Natural killer cell treated with Interleukin-12 subunit alpha and Interleukin-12 subunit beta and Interleukin-15 and Interleukin-18, amount 100 ng/mL, for 72 hours (primary cell): ENCODE measurements around the gene DHX40. TPM values are rescaled to one million over a fixed set of nuclear protein-coding genes. Genes with fewer than 3 reads are reported as not detected.
"Not testable (repeated sequence)": the region's sequence is repeated elsewhere in the genome, so short reads cannot be mapped to it uniquely, and the experiment has no call there.

Source experiments
- ATAC-seq, 2 donors: fragments of 150-1000 bp; cut with Tn5 transposase in 1 of 2; sonication (Bioruptor Pico), chemical (Tn5 transposase) in 1 of 2; 2 replicates each; pipeline ENCODE4 v1.10.0; 2021
- DNase-seq: peaks from one replicate; pipeline ENCODE4 v3.0.0; 2022; ENCODE audit warnings: low spot score
- H3K27ac Mint-ChIP-seq, 2 donors: 1 replicate in 1 of 2; 2 replicates in 1 of 2; pipeline ENCODE4 v1.8.0; 2022; ENCODE audit warnings: mixed read lengths in 2 of 2, mild to moderate bottlenecking in 1 of 2, moderate library complexity in 1 of 2
- H3K27me3 Mint-ChIP-seq, 2 donors: 1 replicate in 1 of 2; 2 replicates in 1 of 2; pipeline ENCODE4 v1.8.0; 2022; ENCODE audit warnings: mixed read lengths in 2 of 2
- H3K36me3 Mint-ChIP-seq: one replicate; pipeline ENCODE4 v1.8.0; 2022; ENCODE audit warnings: mixed read lengths
- H3K4me1 Mint-ChIP-seq, 2 donors: 1 replicate in 1 of 2; 2 replicates in 1 of 2; pipeline ENCODE4 v1.8.0; 2022; ENCODE audit warnings: low read depth in 2 of 2, mixed read lengths in 2 of 2, mild to moderate bottlenecking in 1 of 2
- H3K4me3 Mint-ChIP-seq: one replicate; pipeline ENCODE4 v1.8.0; 2022; ENCODE audit warnings: mixed read lengths
- H3K9me3 Mint-ChIP-seq: 2 replicates; pipeline ENCODE4 v1.8.0; 2022; ENCODE audit warnings: mixed read lengths
- total RNA-seq, 2 donors: library from RNA; stranded (reverse); gene quantifications; one replicate each; pipeline ENCODE4 v1.2.3, GENCODE V29; 2022

The DHX40 gene
- total RNA-seq, 2 donors from 2014 or later: 13.3 to 16.5 TPM

DNA sequence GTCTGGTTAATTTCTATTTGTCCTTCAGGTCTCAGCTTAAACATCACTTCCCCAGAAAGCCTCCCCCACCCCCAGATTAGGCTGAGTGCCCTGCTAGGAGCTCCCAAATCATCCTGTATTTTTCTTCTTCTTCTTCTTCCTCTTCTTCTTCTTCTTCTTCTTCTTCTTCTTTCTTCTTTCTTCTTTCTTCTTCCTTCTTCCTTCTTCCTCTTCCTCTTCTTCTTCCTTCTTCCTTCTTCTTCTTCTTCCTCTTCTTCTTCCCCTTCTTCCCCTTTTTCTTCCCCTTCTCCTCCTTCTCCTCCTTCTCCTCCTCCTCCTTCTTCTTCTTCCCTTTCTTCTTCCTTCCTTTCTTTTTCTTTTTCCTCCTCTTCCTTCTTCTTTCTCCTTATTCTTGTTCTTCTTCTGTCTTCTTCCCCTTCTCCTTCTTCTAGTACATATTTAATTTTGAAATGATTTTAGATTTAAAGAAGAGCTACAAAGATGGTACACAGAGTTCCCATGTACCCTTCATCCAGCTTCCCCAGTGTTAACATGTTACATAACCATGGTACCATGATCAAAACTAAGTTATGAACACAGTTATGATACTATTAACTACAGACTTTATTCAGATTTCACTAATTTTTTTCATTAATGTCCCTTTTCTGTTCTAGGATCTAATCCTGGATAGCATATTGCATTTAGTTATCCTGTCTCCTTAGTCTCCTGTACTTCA is 27.1 kb upstream of the DHX40 start:
- Mint-ChIP-seq H3K27me3 (peaks cover 29 to 35% of the 10 kb centered on the region in 2 donors), H3K36me3 (no peaks in the 10 kb centered on the region), H3K27ac (no peak overlapping the region), H3K9me3 (no peaks in the 10 kb centered on the region), H3K4me3 (no peak overlapping the region), H3K4me1 (no peaks in the 10 kb centered on the region)
- DNase-seq: no peak
- ATAC-seq: no peak

DNA sequence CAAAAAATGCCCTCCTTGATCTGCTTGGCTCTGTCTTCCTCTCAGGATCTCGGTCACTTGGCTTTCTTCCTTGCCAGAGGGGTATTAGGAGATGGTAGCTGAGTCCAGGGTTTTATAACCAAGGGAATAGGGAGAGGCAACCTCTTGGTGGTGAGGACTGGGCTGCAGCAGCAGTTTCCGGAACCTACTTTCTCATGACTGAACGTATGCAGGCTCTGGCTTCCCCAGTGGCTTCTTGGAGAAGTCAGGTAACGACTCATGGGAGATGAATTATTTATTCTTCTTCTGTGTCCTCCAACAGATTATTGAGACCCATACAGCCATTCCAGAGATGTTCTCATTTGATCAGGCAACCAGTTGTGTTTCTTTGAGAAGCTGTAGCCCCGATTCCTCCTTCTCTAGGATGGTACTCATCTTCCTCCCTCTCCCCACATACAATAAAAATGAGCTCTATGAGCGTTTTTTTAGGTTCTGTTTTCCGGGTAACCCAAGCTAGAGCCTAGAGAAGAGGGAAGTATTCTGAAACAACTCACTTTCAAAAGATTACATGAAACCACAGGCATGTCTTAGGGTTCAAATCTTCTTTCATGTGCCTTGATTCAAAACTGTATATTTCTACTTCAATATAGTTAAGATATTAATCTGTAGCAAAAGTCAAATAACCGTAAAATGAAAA is 22.3 kb upstream of the DHX40 start:
- DNase-seq (no peak), ATAC-seq (no peak)
- H3K4me1 Mint-ChIP-seq: no peaks in the 10 kb centered on the region
- H3K27me3 Mint-ChIP-seq: peaks cover 27 to 37% of the 10 kb centered on the region in 2 donors
- H3K27ac Mint-ChIP-seq: no peak overlapping the region
- H3K4me3 Mint-ChIP-seq: no peak overlapping the region
- no peaks in the 10 kb centered on the region for H3K9me3 Mint-ChIP-seq
- H3K36me3 Mint-ChIP-seq: no peaks in the 10 kb centered on the region

DNA sequence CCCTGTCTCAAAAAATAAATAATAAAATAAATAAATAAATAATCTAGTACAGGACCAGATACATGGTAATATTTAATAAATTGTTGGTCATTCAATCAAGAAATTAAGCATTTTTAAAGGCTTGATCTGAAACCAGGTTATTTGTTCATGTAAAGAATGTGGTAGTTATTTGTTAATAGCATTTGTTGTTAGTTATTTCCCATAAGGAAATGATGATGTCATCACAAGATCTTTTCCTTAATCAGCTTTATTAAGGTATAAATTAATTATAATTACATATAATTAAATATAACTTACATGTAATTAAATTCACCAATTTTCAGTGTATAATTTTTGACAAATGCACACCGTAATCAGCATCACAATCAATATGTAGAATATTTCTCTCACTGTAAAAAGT is 19.5 kb upstream of the DHX40 start:
- H3K27me3 Mint-ChIP-seq: peaks cover 17 to 24% of the 10 kb centered on the region in 2 donors
- no peaks in the 10 kb centered on the region for H3K4me1 Mint-ChIP-seq
- DNase-seq: no peak
- no peak overlapping the region for H3K4me3 Mint-ChIP-seq
- no peak for ATAC-seq
- H3K36me3 Mint-ChIP-seq: no peaks in the 10 kb centered on the region
- H3K27ac Mint-ChIP-seq: no peak overlapping the region
- no peaks in the 10 kb centered on the region for H3K9me3 Mint-ChIP-seq

DNA sequence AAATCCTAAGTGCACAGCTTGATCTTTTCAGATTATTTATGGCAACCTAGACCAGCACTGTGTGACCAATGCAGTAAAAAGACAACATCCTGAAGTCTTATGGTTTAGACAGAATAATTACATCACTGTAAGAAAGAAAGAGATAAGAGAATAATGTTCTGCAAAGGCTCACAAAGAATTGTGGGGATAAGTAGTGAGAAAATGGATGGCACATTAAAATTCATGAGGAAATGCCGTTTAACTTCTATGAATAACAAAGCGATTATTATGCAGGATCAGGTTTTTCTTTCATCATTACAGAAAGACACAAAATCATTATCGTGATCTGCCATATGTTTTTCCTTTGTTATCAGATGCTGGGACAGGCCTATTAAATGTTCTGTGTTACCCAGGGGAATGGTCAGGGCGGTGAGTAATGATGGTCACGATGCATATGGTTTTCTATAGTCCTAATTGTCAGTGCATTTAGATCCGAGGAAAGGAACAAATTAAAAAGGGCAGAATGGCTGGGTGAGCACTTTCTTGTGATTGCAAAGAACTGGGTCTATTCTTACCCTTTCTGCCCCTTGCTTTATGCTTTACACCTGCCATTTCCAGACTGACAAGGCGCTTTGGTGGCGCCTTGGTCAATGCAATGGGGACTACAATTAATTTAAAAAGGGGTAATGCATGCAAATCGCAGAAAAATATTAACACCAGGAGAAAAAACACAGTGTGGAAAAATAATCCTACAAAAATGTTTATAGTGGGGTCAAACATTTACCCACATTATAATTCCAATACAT is 18.1 kb upstream of the DHX40 start:
- Mint-ChIP-seq H3K4me3 (no peak overlapping the region), H3K9me3 (no peaks in the 10 kb centered on the region), H3K4me1 (no peaks in the 10 kb centered on the region), H3K36me3 (no peaks in the 10 kb centered on the region), H3K27ac (no peak overlapping the region), H3K27me3 (peaks cover 11 to 14% of the 10 kb centered on the region in 2 donors)
- ATAC-seq (no peak), DNase-seq (no peak)

DNA sequence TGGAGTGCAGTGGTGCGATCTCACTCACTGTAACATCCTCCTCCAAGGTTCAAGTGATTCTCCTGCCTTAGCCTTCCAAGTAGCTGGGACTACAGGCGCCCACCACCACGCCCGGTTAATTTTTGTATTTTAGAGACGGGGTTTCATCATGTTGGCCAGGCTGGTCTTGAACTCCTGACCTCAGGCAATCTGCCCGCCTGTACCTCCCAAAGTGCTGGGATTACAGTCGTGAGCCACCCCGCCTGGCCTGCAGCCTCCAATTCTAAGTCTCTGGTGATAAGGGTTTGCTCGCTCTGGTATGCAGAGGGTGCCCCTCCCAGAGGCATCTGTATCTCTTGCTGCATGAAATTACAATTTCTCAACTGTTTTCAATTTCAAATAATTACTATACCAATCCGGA is 16.4 kb upstream of the DHX40 start:
- not testable (repeated sequence) for H3K36me3 Mint-ChIP-seq, DNase-seq, H3K9me3 Mint-ChIP-seq, ATAC-seq, H3K27me3 Mint-ChIP-seq, H3K4me1 Mint-ChIP-seq, H3K4me3 Mint-ChIP-seq, H3K27ac Mint-ChIP-seq

DNA sequence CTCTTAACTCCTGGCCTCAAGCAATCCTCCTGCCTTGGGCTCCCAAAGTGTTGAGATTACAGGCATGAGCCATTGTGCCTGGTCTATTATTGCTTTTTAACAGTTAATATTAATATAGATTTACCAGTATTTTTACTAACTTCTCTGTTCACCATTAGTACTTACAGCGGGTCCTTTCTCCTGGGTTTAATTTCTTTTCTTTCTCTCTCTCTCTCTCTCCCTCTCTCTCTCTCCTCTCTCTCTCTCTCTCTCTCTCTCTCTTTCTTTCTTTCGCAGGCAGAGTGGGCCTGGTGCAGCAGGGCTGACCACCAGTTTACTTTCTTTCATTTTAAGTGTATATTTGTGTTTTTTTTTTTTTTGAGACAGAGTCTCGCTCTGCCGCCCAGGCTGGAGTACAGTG is 14.7 kb upstream of the DHX40 start:
- no peak overlapping the region for H3K27ac Mint-ChIP-seq
- H3K9me3 Mint-ChIP-seq: no peaks in the 10 kb centered on the region
- H3K27me3 Mint-ChIP-seq: peaks cover 5 to 13% of the 10 kb centered on the region in 2 donors
- DNase-seq (no peak), ATAC-seq (no peak)
- H3K4me1 Mint-ChIP-seq: no peaks in the 10 kb centered on the region
- no peak overlapping the region for H3K4me3 Mint-ChIP-seq
- H3K36me3 Mint-ChIP-seq: no peaks in the 10 kb centered on the region

DNA sequence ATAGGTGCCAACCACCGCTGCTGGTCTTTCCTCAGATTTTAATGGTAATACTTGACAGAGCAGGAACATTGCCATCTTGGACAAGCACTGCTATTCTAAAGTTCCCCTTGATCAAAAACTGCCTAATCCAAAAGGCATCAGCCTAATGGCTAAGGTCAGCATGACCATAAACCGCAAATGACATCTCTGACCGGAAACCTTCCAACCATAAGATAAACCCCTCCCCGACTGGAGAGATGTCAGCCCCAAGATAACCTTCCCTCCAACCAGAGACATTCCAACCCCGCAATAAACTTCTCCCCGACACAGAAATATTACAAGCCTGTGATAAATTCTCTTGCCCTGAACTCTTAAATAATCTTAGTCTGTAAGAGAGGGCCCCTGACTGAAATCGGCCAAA is 7.4 kb upstream of the DHX40 start:
- ATAC-seq: no peak
- DNase-seq: no peak
- H3K27ac Mint-ChIP-seq: no peak overlapping the region
- H3K4me1 Mint-ChIP-seq: no peaks in the 10 kb centered on the region
- H3K9me3 Mint-ChIP-seq: no peaks in the 10 kb centered on the region
- no peaks in the 10 kb centered on the region for H3K36me3 Mint-ChIP-seq
- H3K27me3 Mint-ChIP-seq: peaks cover 5 to 21% of the 10 kb centered on the region in 2 donors
- H3K4me3 Mint-ChIP-seq: no peak overlapping the region

DNA sequence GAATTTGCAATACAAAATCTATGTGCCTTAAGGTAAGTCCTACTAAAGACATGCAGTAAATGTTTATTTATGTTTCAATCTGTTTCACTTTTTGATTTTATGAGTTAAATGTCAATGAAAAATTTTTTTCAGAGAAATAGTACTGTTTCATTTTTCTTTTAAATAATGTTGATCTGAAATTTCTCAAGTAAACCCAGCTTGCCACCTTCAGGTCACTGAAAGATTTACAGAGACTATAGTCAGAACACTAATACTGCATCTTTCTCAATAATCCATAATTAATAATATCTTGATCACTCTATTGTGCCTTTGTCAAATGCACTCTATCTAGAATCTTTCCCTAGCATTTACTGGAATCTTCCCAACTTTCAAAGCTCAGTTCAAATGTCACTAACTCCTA is 6.5 kb upstream of the DHX40 start:
- Mint-ChIP-seq H3K27ac (no peak overlapping the region), H3K9me3 (no peaks in the 10 kb centered on the region), H3K4me1 (no peaks in the 10 kb centered on the region), H3K36me3 (no peaks in the 10 kb centered on the region), H3K27me3 (peaks cover 5 to 21% of the 10 kb centered on the region in 2 donors), H3K4me3 (no peak overlapping the region)
- ATAC-seq (no peak), DNase-seq (no peak)

DNA sequence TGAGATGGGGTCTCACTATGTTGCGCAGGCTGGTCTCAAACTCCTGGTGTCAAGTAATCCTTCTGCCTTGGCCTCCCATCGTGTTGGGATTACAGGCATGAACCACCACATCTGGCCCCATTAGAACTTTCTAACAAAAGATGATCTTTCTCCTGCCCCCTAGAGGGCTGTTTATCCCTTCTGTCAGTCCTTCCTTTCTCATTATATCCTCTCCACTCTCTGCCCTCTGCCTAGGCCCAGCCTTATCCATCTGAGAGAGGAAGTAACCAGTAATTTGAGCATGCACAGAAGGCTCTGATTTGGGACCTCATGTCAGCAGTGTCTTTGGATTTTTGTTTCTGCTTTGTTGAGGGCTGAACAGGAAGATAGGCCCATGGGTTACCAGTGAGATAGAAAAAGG is 4.4 kb upstream of the DHX40 start:
- ATAC-seq (no peak), DNase-seq (no peak)
- Mint-ChIP-seq H3K36me3 (no peaks in the 10 kb centered on the region), H3K4me1 (peaks cover 8% of the 10 kb centered on the region in 2 donors), H3K4me3 (no peak overlapping the region), H3K27ac (no peak overlapping the region), H3K9me3 (peaks cover 3% of the 10 kb centered on the region), H3K27me3 (peaks cover 2 to 5% of the 10 kb centered on the region in 2 donors)

DNA sequence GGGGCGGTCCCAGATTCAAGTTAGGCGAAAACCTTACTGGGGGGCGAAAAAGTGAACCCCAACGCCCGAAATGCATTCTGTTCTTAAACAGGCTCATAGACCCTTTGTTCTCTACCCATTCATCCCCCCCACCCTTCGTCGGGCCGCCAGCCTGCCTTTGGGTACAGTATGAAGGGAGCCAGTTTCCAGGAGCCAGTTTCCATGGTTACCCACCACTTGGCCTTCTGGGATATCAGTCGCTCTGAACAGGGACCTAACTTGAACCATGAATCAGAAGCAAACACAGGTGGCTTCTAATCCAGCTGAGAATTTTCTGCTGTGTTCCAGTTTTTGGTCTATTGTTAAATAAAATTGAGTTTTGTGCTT is 532 bp downstream of the DHX40 start:
- Mint-ChIP-seq H3K4me1 (peaks cover 15 to 17% of the 10 kb centered on the region in 2 donors), H3K9me3 (peaks cover 3% of the 10 kb centered on the region), H3K36me3 (no peaks in the 10 kb centered on the region), H3K4me3 (peak overlapping the region; percentile 99), H3K27me3 (no peaks in the 10 kb centered on the region), H3K27ac (peak overlapping the region; percentile 92 to 100)
- peak; percentile 51 to 68 for ATAC-seq
- DNase-seq: no peak

DNA sequence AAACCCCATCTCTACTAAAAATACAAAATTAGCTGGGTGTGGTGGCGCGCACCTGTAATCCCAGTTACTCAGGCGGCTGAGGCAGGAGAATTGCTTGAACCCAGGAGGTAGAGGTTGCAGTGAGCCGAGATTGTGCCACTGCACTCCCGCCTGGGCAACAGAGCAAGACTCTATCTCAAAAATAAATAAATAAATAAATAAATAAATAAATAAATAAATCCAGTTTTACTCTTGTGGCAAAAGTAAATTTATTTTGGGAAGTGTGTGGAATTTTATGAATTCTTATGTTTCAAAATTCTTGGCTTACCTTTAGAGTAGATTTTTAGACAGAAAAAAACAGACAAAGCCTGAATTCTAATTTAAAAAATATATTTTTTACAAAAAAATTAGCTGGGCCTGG is 3.7 kb downstream of the DHX40 start:
- not testable (repeated sequence) for H3K27ac Mint-ChIP-seq, H3K4me3 Mint-ChIP-seq, DNase-seq, ATAC-seq, H3K27me3 Mint-ChIP-seq, H3K36me3 Mint-ChIP-seq, H3K9me3 Mint-ChIP-seq
- H3K4me1 Mint-ChIP-seq: peaks cover 28 to 29% of the 10 kb centered on the region in 2 donors

DNA sequence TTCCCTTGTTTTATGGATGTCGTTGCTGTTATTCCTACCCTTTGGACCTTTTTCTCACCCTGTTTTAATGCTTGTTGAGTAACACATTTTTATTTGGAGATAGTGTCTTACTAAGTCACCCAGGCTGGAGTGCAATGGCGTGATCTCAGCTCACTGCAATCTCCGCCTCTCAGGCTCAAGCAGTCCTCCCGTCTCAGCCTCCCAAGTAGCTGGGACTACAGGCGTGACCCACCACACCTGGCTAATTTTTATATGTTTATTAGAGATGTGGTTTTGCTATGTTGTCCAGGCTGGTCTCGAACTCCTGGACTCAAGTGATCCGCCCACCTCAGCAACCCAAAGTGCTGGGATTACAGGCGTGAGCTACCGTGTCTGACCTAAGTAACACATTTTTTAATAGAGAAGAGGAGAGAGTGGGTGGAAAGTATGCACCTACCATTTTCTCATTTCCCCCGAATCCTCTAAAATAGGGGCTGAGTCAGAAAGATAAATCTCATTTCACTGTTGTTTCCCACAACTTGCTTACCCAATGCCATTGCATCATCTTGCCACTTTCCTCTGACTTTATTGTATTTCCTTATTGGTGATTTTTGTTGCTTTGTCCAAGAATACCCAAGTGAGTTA is 7.0 kb downstream of the DHX40 start:
- Mint-ChIP-seq H3K4me3 (peak overlapping the region; percentile 32), H3K27me3 (no peaks in the 10 kb centered on the region), H3K4me1 (peaks cover 14% of the 10 kb centered on the region in 2 donors), H3K36me3 (no peaks in the 10 kb centered on the region), H3K9me3 (no peaks in the 10 kb centered on the region), H3K27ac (peak overlapping the region; percentile 50 to 76)
- DNase-seq (no peak), ATAC-seq (peak; percentile 67 to 77)

DNA sequence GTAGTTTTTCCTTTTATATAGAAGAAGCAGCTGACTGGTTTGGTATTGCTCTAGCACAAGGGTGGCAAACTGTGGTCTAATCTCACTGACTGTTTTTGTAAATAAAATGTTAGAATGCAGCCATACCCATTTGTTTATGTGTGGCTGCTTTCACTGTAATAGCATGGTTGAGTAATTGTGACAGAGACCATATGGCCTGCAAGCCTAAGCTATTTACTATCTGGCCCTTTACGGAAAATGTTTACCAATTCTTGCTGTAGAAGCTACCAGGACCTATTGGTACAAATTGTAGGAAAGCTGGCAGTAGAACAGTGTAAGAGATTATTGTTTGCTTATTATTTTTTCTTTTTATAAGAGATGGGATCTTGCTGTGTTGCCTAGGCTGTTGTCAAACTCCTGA is 18.8 kb downstream of the DHX40 start:
- not testable (repeated sequence) for DNase-seq

DNA sequence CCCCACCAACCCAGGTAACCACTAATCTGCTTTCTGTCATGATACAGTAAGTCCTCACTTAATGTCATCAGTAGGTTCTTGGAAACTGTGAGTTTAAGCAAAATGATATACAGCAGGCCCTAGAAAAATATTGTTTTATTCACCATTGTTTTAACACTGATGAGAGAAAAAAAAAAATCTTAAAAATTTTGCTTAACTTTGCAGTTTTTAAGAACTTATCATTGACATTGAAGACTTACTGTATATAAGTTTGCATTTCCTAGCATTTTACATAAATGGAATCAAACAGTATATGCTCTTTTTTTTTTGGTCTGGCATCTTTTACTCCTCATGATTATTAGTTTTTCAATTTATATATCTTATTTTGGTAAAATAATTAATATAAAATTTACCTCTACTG is 34.8 kb downstream of the DHX40 start:
- Mint-ChIP-seq H3K36me3 (peaks cover 13% of the 10 kb centered on the region), H3K27ac (no peak overlapping the region), H3K27me3 (no peaks in the 10 kb centered on the region), H3K4me1 (peaks cover 6 to 12% of the 10 kb centered on the region in 2 donors), H3K9me3 (no peaks in the 10 kb centered on the region), H3K4me3 (no peak overlapping the region)
- no peak for ATAC-seq
- no peak for DNase-seq

More for the DNA sequence above, 18.8 kb downstream of the DHX40 start:
- H3K27ac Mint-ChIP-seq, H3K4me1 Mint-ChIP-seq, H3K36me3 Mint-ChIP-seq, H3K9me3 Mint-ChIP-seq, H3K4me3 Mint-ChIP-seq, H3K27me3 Mint-ChIP-seq, ATAC-seq: not testable (repeated sequence)
